Stimulated activated CD8-positive, alpha-beta memory T cell treated with anti-CD3 and anti-CD28 coated beads, Interleukin-7, amount 100 ng/mL, for 24 hours (primary cell): ENCODE data around the gene AGAP2.

ENCODE experiments used
- DNase-seq: peaks from one replicate; pipeline ENCODE4 v3.0.0-alpha.2; 2020; ENCODE audit warnings: low read depth

The AGAP2 gene

GRCh38 chr12:57752668-57753000 lies 14.1 kb upstream of the AGAP2 start:
- no peak for DNase-seq

DNA sequence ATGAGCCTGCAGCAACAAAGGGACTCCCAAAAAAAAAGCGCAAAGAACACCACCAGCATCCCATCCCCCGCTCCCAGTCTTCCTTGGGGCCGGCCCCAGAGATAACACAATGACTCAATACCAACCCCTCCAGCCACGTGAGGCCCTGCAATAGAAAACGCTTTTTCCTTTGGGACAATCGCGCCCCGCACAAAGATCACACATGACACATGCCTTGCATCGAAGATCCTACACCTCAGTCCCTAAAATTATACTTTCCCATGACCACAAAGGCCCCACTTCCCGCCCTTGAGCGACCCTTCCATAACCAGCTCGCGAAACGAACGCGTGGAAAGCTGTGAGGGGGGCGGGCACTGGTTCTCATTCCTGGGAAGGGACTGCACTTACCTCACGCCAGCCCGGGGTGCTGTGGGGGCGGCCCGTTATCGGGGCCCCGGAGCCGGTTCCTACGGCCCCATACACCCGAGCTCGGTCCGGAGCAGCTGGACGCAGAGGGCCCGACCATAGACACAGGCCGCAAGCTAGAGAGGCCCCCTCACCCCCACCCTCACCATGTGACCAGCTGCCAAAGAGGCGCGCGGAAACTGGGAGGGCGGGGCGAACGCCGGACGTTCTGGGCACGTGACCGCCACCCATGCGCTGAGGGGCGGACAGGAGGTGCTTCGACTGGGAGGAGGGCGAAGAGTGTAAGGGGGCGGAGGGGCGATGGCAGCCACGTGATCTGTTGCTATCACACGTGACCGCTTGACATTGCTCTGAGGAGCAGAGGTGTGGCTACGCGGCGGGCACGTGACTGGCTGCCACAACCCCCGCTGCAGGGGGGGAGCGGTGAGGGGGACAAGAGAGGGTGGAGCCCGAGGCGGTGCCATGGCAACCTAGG lies 13.5 kb upstream of the AGAP2 start, which contains the start of gene CDK4:
Gene CDK4 (minus strand): TSS at position 523 of the 880 bp plus-strand sequence. CDS start 593 bp downstream, outside the sequence.
- DNase-seq, result peak; percentile 97

DNA sequence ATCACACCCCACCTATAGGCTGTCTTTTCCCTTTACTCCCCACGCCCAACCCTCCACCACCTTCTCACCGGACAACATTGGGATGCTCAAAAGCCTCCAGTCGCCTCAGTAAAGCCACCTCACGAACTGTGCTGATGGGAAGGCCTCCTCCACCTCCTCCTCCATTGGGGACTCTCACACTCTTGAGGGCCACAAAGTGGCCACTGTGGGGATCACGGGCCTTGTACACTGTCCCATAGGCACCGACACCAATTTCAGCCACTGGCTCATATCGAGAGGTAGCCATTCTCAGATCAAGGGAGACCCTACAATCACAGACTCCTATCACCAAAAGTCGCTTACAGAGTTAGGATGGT lies 12.9 kb upstream of the AGAP2 start:
- no peak for DNase-seq

DNA sequence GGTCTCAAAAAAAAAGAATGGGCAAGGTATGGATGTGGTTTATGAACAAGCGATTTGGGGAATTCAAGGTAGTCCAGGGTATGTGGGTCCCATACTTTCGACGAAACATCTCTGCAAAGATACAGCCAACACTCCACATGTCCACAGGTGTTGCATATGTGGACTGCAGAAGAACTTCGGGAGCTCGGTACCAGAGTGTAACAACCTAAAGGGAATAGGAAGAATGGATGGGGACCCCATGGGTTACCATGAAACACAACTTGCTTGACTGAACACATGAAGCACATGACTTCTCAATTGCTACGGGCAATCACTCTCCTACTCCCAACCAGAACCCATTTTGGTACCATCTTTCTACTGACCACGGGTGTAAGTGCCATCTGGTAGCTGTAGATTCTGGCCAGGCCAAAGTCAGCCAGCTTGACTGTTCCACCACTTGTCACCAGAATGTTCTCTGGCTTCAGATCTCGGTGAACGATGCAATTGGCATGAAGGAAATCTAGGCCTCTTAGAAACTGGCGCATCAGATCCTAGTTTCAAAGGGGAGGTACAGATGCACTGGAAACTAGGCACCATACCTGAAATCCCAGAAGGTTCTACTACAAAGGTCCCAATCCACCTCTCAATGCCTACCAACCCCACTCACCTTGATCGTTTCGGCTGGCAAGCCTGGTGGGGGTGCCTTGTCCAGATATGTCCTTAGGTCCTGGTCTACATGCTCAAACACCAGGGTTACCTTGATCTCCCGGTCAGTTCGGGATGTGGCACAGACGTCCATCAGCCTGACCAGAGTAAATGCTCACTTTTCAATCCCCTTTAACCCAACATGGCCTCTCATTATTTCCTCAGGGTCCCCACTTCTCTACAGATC lies 12.3 kb upstream of the AGAP2 start:
- DNase-seq, result no peak

GRCh38 chr12:57749061-57749460 lies 10.5 kb upstream of the AGAP2 start:
- no peak for DNase-seq

- no peak for DNase-seq
Observed at GRCh38 chr12:57746025-57746424, 7.5 kb upstream of the AGAP2 start.

GRCh38 chr12:57745485-57745881 lies 6.9 kb upstream of the AGAP2 start:
- DNase-seq, result no peak

DNA sequence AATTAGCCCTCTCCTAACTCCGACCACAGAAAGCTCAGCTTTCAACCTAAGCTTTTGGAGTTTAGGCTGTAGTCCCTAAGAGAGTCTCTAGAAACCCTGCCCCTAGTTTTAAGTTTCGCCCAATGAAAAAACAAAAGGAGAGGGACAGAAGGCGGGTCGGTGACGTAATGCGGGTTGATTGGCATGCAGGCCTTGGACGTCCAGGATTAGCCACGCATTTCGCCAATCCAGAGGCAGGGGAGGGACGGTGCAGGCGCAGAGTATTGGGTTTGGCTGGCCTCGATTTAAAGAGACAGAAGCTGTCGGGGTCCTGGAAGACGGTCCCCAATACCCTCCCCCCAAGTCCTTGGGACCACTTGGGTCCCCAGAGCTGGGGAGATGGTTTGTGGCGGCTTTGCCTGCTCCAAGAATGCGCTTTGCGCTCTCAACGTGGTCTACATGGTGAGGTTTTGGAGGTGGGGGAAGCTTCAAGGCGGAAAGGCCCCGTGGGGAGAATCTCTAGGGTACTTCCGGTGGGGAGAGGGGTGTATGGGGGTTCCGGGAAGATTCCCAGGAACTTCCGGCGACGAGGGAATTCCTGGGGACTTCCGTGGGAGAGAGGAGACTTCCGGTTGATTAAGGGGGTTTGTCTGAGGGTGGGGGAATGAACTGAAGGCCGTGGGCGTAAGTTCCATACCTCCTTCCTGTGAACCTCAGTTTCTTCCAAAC lies 6.4 kb upstream of the AGAP2 start, which contains the start of gene TSPAN31:
Gene TSPAN31 (plus strand): TSS at position 263 of the 708 bp plus-strand sequence. CDS start 116 bp downstream, at position 379.
- peak; percentile 91 for DNase-seq

DNA sequence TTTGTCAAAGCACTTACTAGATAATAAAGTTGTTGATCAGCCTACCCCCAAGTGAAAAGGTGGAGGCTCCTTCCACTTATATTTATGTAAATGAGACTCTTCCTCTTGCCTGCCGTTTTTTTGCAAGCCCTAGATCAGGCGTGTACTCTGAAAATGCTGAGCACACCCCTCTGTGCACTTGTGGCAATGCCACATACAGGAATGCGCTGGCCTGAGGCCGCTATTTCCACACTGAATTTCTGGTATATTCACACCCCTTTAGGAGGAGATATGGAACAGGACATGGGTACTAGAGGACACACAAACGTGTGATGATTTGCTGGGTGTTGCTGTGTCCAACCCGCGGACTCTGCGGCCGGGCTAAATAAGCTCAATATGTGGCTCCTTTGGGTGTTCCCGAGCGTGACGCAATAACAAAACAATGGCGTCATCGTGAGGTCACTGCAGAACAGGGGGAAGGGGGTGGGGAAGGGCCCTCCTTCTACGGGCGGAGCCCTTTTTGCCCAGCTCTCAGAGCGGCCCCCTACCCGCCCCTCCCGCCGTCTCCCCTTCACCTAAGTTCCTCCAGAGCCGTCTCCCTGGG lies 5.7 kb upstream of the AGAP2 start:
- peak; percentile 61 for DNase-seq

- DNase-seq, result no peak
Observed at GRCh38 chr12:57743769-57744168, 5.2 kb upstream of the AGAP2 start.

DNA sequence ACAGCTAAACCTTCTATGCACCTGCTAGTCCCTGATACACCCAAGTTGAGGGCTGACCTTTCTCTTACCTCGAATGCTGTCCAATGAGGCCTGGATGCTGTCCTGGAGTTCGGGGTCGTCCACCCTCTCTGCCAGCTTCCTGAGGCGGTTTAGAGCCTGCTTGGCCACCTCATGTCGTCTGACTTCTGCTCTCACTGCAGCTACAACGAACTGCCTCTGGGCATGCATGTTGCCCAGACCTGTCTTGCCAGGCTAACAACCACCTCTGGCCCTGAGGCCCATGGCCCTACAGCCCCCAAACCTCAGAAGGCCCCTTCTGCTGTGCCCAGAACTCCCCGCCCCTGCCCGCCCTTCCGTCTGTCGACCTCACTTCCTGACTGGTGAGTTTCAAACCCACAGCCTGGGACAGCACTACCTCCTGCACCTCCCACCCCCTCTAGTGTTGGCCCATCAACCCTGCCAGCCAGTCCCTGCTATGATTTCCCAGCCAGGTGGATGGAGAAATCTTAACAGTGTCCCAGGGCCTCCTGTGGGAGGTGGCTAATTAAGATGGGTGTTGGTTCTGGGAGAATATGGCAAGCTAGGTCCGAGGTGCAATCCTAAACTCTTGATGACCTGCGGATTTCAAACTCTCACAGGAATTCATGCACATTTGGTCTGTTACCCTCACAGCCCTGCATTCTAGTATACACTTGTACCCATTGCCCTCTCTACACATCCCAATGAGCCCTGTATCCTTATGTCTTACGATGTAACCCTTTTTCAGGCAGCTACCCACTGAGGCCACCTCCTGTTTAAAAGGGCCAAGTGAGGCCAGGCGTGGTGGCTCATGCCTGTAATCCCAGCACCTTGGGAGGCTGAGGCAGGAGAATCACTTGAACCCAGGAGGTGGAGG lies 3.5 kb upstream of the AGAP2 start:
- DNase-seq, result peak; percentile 51

DNA sequence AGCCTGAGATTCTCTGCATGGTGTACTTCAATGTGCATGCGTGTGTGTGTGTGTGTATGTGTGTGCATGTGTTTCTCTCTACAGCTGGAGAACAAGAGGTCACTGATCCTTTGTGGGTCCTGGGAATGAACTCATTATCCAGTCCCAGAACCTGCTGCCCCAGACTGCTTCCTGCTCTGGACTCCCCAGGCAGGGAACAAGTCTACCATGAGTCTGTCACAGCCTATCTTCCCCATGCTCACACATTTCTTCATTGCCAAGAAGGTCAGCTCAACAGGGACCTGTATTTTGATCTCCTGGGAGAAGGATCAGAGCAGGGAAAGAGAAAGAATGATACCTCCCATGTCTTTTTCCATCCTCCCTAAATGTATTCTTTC lies 2.9 kb upstream of the AGAP2 start:
- no peak for DNase-seq

DNA sequence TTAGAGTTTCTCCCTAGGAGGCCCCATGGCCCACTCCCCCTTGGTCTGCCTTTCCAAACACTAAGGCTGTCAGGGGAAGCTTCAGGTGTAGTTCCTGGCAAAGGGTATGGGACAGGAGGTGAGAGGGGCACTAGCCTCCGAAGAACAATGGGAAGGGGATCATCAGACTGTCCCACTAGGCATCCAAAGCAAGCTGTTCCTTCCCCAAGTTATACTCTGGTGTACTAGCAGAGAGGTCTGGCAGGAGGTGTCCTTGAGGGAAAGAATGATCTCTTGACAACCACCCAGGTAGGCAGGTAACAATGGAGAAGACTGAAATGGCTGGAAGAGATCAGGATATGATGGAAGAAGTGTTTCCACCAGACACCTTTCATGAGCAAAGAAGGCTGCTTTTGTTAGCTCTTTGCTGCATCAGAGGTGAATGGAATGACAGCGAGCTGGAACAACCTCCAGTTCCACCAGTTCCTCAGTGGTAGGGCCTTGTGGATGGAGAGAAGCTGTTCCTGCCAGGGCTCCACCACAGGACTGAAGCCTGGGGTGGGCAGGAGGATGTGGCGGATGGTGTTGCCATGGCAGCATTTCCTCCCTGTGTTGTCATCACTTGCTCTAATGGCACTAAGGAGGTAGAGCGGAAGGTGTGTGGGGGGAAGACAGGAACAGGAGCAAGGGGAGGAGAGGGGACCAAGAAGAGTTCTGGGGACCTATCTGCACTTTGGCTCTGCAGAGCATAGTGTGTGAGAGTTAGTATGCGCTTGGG lies 2.3 kb upstream of the AGAP2 start:
- DNase-seq, result peak; percentile 41

DNA sequence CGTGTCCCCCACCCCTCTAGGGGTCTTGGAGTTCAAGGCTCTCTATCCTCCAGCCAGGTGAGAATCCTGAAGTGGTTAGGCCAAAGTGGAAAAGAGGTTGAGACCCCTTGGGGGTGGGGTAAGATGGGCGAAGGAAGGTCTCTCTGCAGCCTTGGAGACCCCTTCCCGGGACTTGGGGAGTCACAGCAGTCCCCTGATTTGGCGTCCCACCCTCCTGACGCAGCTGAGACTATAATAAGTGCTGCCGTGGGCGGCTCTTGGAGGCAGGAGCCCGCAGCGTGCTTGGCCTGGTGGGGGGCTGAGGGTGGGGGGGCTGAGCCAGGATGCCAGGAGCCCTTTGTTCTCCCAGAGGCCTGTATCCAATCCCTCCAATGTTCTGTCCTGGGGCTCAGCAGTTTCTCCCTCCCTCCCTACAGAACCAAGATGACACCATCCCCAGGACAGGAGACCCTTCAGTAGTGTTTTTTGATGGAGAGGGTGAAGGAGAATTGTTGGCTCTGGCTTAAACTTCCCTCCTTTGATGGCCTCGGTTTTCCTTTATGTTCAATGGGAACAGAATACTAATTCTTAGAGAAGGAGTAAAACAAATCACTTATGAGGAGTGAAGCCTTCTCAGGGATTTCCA lies 1.5 kb upstream of the AGAP2 start:
- DNase-seq, result no peak

DNA sequence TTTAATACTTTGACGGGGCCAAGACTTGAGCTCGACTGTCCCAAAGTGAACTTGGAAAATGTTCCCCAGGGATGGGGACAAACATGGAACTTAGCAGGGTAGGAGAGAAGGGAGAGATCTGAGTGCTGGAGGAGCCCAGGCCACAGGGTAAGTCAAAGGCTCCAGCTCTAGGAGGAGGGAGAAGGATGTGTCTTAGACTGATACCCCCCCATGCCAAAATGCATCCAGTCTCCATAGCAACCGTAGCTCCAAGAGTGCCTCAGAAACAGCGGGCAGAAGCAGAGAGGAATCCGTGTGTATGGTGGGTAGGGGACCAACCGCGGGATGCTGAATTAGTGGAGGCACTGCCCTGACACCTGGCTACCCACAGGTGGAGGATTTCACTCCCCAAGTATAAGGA lies 845 bp upstream of the AGAP2 start:
- no peak for DNase-seq

DNA sequence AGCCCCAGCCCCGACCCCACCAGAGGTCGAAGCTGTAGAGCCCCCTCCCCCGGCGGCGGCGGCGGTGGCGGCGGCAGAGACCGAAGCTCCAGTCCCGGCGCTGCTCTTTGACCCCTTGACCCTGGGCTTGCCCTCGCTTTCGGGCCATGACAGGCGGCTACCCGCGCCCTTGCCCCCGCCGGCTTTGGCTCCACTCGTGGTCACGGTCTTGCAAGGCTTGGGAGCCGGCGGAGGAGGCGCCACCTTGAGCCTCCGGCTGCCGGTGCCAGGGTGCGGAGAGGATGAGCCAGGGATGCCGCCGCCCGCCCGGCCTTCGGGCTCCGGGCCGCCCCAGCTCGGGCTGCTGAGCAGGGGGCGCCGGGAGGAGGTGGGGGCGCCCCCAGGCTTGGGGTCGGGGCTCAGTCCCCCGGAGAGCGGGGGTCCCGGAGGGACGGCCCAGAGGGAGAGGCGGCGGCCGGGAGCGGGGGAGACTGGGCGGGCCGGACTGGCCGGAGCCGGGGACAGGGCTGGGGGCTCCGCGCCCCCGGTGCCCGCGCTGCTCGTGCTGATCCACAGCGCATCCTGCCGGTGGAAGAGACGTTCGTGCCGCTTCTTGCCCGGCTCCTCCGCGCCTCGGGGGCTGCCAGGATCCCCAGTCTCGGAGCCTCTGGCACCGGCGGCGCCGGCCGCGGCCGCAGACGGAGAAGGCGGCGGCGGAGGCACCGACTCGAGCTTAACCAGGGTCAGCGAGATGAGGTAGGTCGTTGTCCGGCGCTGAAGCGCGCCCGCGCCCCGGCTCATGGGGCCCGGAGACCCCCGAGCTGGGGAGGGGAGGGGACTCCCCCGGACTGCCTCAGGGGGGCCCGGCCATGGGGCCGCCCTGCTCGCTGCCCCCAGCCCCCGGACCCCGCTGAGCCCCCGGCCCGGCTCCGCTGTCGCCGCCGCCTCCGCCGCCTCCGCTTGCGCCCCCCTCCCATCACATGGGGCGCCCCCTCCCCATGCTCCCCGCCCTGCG lies 778 bp downstream of the AGAP2 start:
- DNase-seq, result no peak

GRCh38 chr12:57736741-57737466 lies 1.6 kb downstream of the AGAP2 start:
- no peak for DNase-seq
